KBM-7 (cell line): ENCODE results near the gene VSIG10L2.

ENCODE experiments used
- DNase-seq: peaks from one replicate; pipeline ENCODE4 v3.0.0-alpha.2; 2015
- in situ Hi-C: fragments of 300-500 bp; cut with MboI; formaldehyde crosslinking; loops from 2 replicates; pipeline ENCODE4 v1.14.3; 2020; ENCODE audit warnings: low sequenced_read_pairs, low pct_unique_long_range_greater_than_20kb, mixed read lengths

VSIG10L2 gene

DNA sequence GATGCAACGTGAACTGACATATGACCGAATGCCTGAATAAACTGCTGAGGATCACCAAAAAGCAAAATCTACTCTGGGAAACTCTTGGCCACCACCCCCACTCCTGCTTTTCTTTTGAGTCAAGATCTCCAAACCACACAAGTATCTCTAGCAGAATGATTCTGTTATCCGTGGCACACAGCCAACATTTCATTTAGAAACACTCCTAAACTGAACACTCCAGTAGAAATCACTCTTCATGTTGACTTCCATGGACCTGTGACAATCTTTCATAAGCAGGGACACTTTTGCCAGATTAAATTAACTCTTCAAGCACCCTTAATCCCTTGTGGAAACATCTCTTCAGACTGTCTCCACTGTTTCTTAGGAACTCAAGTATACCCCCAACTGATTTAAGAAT lies 44.4 kb downstream of the VSIG10L2 start:
- no peak for DNase-seq
- in situ Hi-C loops = no loop called here

- DNase-seq = no peak
- in situ Hi-C loops = no loop called here
These were observed 47.0 kb downstream of the VSIG10L2 start for GRCh38 chr11:125992893-125993292.

DNA sequence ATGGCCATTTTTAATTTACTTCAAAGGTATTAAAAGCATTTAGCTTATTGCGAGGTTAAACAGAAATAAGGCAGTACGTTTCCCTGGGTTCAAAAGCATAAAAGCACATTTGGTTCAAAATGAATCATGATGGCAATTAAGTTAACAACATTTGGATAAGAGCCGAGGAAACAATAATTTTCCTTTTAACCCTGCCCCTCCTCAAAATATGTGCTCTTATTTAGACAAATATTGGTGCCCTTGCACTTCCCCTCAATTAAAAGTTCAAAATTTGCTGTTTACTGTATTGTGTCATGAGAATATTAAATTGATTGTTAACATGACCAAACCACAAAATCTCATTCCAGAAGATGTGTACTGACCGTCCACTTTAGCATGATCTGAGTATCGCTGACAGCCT lies 48.7 kb downstream of the VSIG10L2 start:
- DNase-seq = no peak
- in situ Hi-C loops = no loop called here

- DNase-seq = no peak
- in situ Hi-C loops = no loop called here
These were observed 49.5 kb downstream of the VSIG10L2 start for GRCh38 chr11:125995313-125995712.

DNA sequence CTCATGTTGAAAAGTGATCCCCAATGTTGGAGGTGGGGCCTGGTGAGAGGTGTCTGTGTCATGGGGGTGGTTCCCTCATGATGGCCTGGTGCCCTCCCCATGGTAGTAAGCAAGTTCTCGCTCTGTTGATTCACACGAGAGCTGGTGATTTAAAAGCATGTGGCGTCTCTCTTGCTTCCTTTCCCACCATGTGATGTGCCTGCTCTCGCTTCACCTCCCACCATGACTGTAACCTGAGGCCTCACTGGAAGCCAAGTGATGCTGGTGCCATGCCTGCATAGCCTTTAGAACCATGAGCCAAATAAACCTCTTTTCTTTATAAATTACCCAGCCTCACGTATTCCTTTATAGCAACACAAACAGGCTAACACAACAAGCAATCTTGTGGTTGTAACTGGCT lies 52.4 kb downstream of the VSIG10L2 start:
- in situ Hi-C loops = no loop called here
- no peak for DNase-seq

- in situ Hi-C loops = no loop called here
- no peak for DNase-seq
These were observed 53.5 kb downstream of the VSIG10L2 start for GRCh38 chr11:125999234-125999880.

GRCh38 chr11:126002181-126002580 lies 56.3 kb downstream of the VSIG10L2 start:
- DNase-seq = no peak
- in situ Hi-C loops = no loop called here
